Measurements from ENCODE around the gene PLAC8L1.
A peak's percentile ranks its signal among the peaks of the same experiment; 100 is the strongest.

The PLAC8L1 gene

DNA sequence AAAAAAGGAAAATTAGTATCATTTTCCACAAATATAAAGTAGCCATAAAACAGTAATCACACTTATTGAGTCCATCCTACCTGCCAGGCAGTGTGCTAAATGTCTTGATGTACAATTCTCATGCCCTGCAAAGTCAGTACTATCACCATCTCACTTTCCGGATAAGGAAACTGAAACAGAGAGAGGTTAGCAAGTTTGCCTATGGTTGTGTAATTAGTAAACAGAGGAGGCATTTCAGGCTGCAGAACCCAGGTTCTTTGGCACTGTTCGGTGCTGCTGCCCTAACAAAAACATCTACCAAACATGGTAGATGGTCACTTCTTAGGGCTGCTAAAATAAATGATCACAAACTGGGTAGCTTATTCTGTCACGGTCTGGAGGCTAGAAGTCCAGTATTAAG, 22.6 kb downstream of the PLAC8L1 start:
- in situ Hi-C loops (cut with HindIII; ENCODE audit: low sequenced_read_pairs): no loop called here
- DNase-seq (ENCODE audit: low read depth, low spot score): no peak
- TF ChIP-seq, protein P1, sequence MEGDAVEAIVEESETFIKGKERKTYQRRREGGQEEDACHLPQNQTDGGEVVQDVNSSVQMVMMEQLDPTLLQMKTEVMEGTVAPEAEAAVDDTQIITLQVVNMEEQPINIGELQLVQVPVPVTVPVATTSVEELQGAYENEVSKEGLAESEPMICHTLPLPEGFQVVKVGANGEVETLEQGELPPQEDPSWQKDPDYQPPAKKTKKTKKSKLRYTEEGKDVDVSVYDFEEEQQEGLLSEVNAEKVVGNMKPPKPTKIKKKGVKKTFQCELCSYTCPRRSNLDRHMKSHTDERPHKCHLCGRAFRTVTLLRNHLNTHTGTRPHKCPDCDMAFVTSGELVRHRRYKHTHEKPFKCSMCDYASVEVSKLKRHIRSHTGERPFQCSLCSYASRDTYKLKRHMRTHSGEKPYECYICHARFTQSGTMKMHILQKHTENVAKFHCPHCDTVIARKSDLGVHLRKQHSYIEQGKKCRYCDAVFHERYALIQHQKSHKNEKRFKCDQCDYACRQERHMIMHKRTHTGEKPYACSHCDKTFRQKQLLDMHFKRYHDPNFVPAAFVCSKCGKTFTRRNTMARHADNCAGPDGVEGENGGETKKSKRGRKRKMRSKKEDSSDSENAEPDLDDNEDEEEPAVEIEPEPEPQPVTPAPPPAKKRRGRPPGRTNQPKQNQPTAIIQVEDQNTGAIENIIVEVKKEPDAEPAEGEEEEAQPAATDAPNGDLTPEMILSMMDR (IDR thresholded peaks at IDR 0.05; ENCODE audit: low read depth, low read length): no peak
- no peak overlapping the region for H3K4me3 ChIP-seq (ENCODE audit: low read depth, low read length)

- TF ChIP-seq, protein P1 (IDR thresholded peaks at IDR 0.05; ENCODE audit: low read depth, low read length): no peak
- no peak for DNase-seq (ENCODE audit: low read depth, low spot score)
- in situ Hi-C loops (cut with HindIII; ENCODE audit: low sequenced_read_pairs): no loop called here
- no peak overlapping the region for H3K4me3 ChIP-seq (ENCODE audit: low read depth, low read length)
Observed at GRCh38 chr5:146081556-146081955, 23.8 kb downstream of the PLAC8L1 start.

GRCh38 chr5:146079695-146080373, 25.5 kb downstream of the PLAC8L1 start:
- in situ Hi-C loops (cut with HindIII; ENCODE audit: low sequenced_read_pairs): no loop called here
- DNase-seq (ENCODE audit: low read depth, low spot score): peak; percentile 2
- no peak overlapping the region for H3K4me3 ChIP-seq (ENCODE audit: low read depth, low read length)
- TF ChIP-seq, protein P1 (IDR thresholded peaks at IDR 0.05; ENCODE audit: low read depth, low read length): no peak

- no peak overlapping the region for H3K4me3 ChIP-seq (ENCODE audit: low read depth, low read length)
- in situ Hi-C loops (cut with HindIII; ENCODE audit: low sequenced_read_pairs): no loop called here
- no peak for DNase-seq (ENCODE audit: low read depth, low spot score)
- TF ChIP-seq, protein P1 (IDR thresholded peaks at IDR 0.05; ENCODE audit: low read depth, low read length): no peak
Observed at GRCh38 chr5:146078566-146078965, 26.8 kb downstream of the PLAC8L1 start.

DNA sequence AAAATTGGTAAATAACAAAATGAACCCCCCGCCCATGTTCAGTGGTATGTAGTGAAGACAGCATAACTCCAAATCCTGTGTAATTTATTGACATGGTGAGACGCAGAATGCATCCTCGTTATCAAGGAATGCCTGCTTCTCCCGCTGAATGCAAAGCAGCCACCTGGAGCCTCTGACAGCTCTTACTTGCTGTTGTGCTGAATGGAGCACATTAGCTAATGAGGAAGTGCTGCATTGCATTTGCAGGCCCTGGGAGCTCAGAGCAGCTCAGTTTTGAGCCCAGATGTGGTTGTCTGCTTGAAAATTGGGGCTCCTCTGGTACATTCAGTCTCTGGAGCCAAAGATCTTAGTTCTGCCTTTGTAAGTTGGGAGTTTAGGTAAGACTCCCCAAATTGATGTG, 28.9 kb downstream of the PLAC8L1 start:
- TF ChIP-seq, protein P1 (IDR thresholded peaks at IDR 0.05; ENCODE audit: low read depth, low read length): no peak
- no peak overlapping the region for H3K4me3 ChIP-seq (ENCODE audit: low read depth, low read length)
- in situ Hi-C loops (cut with HindIII; ENCODE audit: low sequenced_read_pairs): no loop called here
- DNase-seq (ENCODE audit: low read depth, low spot score): no peak

DNA sequence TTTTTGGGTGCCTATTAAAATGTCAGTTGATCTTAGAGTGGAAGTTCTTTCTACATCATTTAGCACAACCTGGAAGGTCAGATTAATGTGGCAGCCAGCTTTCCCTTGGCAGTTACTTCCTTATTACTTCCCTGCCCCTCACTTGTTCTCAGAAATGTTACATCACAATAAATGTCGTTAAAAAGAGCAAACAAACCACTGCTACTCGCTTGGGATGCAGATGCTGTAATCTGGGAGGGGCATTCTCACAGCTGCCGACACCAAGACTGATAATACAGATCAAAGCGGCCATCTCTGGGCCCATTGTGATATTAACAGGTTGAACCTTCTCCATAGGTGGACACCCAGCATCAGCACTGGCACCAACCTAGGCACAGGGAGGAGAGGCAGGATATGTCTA, 29.3 kb downstream of the PLAC8L1 start:
- in situ Hi-C loops (cut with HindIII; ENCODE audit: low sequenced_read_pairs): no loop called here
- TF ChIP-seq, protein P1 (IDR thresholded peaks at IDR 0.05; ENCODE audit: low read depth, low read length): no peak
- DNase-seq (ENCODE audit: low read depth, low spot score): no peak
- H3K4me3 ChIP-seq (ENCODE audit: low read depth, low read length): no peak overlapping the region
